Measurements from ENCODE around the gene CCDC68. TPM values are rescaled to one million over a fixed set of nuclear protein-coding genes. Genes with fewer than 3 reads are reported as not detected.

Gene CCDC68
- total and polyA plus RNA-seq, 2 of the 4 experiments (the other 2 are of a cell fraction): 0.46 to 0.54 TPM

DNA sequence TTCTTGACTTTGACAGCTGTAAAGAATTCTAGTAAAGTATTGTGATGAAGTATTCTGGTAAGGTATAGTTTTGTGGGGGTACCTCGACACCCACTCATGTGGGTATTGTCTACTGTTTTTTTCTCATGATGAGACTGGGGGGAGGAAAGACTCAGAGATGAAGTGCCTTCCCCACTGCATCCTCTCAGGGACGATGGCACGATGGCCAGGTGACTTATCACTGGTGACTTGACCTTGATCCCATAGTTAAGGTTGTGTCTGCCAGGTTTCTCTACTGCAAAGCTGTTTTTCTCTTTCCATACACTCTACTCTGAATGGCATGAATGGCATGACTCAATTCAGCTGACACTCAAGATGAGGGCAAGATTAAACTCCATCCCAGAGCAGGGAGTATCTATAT lies 936 bp upstream of the CCDC68 start:
- H3K9me3 ChIP-seq (ENCODE audit: control insufficient read depth, insufficient read depth, low read length): peaks cover 3% of the 10 kb centered on the region; the same call in 1 of the 2 replicates
- ChIA-PET CTCF (interaction anchor here (0.9 to 1.1 kb wide), 2 partner anchors 10 to 29 kb away, joined by 3 to 4 read pairs; no protein-coding TSS in a partner anchor), POLR2A (ENCODE audit: unreplicated experiment) (no interaction called here)
- peak overlapping the region; percentile 77 for H3K23ac ChIP-seq (ENCODE audit: low read depth, low read length)
- peak overlapping the region; percentile 92 for H2AK5ac ChIP-seq (ENCODE audit: low read depth, low read length)
- H2BK20ac ChIP-seq (ENCODE audit: low read depth, low read length): peak overlapping the region; percentile 91; the same call in 1 of the 2 replicates
- no peak overlapping the region for H2BK5ac ChIP-seq (ENCODE audit: low read depth, low read length, poor library complexity, severe bottlenecking)
- no peaks in the 10 kb centered on the region for H4K20me1 ChIP-seq (ENCODE audit: insufficient read depth, low read length)
- peak overlapping the region; percentile 70 for H4K91ac ChIP-seq (ENCODE audit: insufficient read depth, low read depth, low read length)
- H3K18ac ChIP-seq (ENCODE audit: low read depth, low read length): peak overlapping the region; percentile 32
- TF ChIP-seq CHD1 (IDR thresholded peaks at IDR 0.05; ENCODE audit: low read depth, low read length): no peak
- no peak for TF ChIP-seq MAFK (IDR thresholded peaks at IDR 0.05; ENCODE audit: low read depth, low read length)
- no peak for TF ChIP-seq NFE2L2 (IDR thresholded peaks at IDR 0.05; ENCODE audit: low read depth, low read length)
- TF ChIP-seq, protein P1, sequence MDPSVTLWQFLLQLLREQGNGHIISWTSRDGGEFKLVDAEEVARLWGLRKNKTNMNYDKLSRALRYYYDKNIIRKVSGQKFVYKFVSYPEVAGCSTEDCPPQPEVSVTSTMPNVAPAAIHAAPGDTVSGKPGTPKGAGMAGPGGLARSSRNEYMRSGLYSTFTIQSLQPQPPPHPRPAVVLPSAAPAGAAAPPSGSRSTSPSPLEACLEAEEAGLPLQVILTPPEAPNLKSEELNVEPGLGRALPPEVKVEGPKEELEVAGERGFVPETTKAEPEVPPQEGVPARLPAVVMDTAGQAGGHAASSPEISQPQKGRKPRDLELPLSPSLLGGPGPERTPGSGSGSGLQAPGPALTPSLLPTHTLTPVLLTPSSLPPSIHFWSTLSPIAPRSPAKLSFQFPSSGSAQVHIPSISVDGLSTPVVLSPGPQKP (IDR thresholded peaks at IDR 0.05; ENCODE audit: borderline replicate concordance, low read depth, low read length): no peak
- TF ChIP-seq, protein P2, sequence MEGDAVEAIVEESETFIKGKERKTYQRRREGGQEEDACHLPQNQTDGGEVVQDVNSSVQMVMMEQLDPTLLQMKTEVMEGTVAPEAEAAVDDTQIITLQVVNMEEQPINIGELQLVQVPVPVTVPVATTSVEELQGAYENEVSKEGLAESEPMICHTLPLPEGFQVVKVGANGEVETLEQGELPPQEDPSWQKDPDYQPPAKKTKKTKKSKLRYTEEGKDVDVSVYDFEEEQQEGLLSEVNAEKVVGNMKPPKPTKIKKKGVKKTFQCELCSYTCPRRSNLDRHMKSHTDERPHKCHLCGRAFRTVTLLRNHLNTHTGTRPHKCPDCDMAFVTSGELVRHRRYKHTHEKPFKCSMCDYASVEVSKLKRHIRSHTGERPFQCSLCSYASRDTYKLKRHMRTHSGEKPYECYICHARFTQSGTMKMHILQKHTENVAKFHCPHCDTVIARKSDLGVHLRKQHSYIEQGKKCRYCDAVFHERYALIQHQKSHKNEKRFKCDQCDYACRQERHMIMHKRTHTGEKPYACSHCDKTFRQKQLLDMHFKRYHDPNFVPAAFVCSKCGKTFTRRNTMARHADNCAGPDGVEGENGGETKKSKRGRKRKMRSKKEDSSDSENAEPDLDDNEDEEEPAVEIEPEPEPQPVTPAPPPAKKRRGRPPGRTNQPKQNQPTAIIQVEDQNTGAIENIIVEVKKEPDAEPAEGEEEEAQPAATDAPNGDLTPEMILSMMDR (conservative IDR thresholded peaks at IDR 0.05; ENCODE audit: low read depth, low read length): no peak
- TF ChIP-seq, protein P3, sequence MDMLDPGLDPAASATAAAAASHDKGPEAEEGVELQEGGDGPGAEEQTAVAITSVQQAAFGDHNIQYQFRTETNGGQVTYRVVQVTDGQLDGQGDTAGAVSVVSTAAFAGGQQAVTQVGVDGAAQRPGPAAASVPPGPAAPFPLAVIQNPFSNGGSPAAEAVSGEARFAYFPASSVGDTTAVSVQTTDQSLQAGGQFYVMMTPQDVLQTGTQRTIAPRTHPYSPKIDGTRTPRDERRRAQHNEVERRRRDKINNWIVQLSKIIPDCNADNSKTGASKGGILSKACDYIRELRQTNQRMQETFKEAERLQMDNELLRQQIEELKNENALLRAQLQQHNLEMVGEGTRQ (IDR thresholded peaks at IDR 0.05; ENCODE audit: low read depth, low read length): no peak
- no peak for TF ChIP-seq RFX5 (IDR thresholded peaks at IDR 0.05; ENCODE audit: low read depth, low read length)
- no peak for TF ChIP-seq BHLHE40 (IDR thresholded peaks at IDR 0.05; ENCODE audit: low read depth, low read length)
- no peak for TF ChIP-seq MXI1 (IDR thresholded peaks at IDR 0.05; ENCODE audit: borderline replicate concordance, low read depth, low read length)
- no peak for TF ChIP-seq CEBPB (IDR thresholded peaks at IDR 0.05; ENCODE audit: low read depth, low read length)
- TF ChIP-seq POLR2A (IDR thresholded peaks at IDR 0.05; ENCODE audit: low read depth, low read length): no peak
- peak overlapping the region; percentile 76 for H3K4ac ChIP-seq (ENCODE audit: low read depth, low read length)
- peaks cover 7% of the 10 kb centered on the region for H3K9me1 ChIP-seq (ENCODE audit: insufficient read depth, low read length)
- H3K14ac ChIP-seq (replicated peaks; ENCODE audit: low read depth, low read length): peak overlapping the region; percentile 64
- H2BK15ac ChIP-seq (ENCODE audit: low read depth, low read length): peak overlapping the region; percentile 60; the same call in 2 of the 3 replicates
- H3K79me1 ChIP-seq (ENCODE audit: low read depth in 1 of 2, low read length in 2 of 2): peaks cover 0 to under 1% of the 10 kb centered on the region in 2 experiments; a peak in 1 of 4 replicates
- dilution Hi-C loops (cut with HindIII; ENCODE audit: low sequenced_read_pairs, unreplicated experiment) (no loop called here), intact Hi-C loops (cut with micrococcal nuclease) (loop anchor here (5.0 kb wide), 1 partner anchor 183 kb away; no protein-coding TSS in a partner anchor), in situ Hi-C loops (cut with MboI; ENCODE audit: low sequenced_read_pairs) (loop anchor here (5.0 kb wide), 1 partner anchor 183 kb away; no protein-coding TSS in a partner anchor)
- H4K5ac ChIP-seq (ENCODE audit: low read depth, low read length): peak overlapping the region; percentile 58; the same call in 1 of the 2 replicates
- peak overlapping the region; percentile 72 for H2BK120ac ChIP-seq (ENCODE audit: low read depth, low read length)
- H3K27ac ChIP-seq (ENCODE audit: insufficient read depth, low read length): peak overlapping the region; percentile 39; the same call in 1 of the 2 replicates
- H3K27me3 ChIP-seq (ENCODE audit: control insufficient read depth, insufficient read depth, low read length): no peaks in the 10 kb centered on the region
- no CpG with 5 or more reads among the region's 3 CpGs for WGBS, 2 experiments (ENCODE audit: extremely low coverage in 2 of 2, insufficient read length in 1 of 2)
- H3K4me1 ChIP-seq (ENCODE audit: control insufficient read depth, insufficient read depth, low read length): peaks cover 8% of the 10 kb centered on the region
- no peak overlapping the region for H3K56ac ChIP-seq (ENCODE audit: extremely low read depth, insufficient read depth, low read length)
- no peak overlapping the region for H3K9ac ChIP-seq (ENCODE audit: low read depth, low read length)
- DNase-seq (no peak), ATAC-seq (ENCODE audit: low read depth) (no peak)
- H3K4me3 ChIP-seq (ENCODE audit: insufficient read depth, low read depth, low read length): no peak overlapping the region
- H2AK9ac ChIP-seq (replicated peaks; ENCODE audit: low read depth, low read length, poor library complexity): no peak overlapping the region
- no TSS peak for BruUV-seq (replicated peaks)
- no peak overlapping the region for H3K4me2 ChIP-seq (ENCODE audit: low read depth, low read length)
- no peak overlapping the region for H2AFZ ChIP-seq (replicated peaks; ENCODE audit: low read length, poor library complexity)
- H4K8ac ChIP-seq (ENCODE audit: low read depth in 2 of 2, low read length in 2 of 2): peak overlapping the region; percentile 48 to 80; a peak in 2 of 4 replicates
- H3K36me3 ChIP-seq (ENCODE audit: control insufficient read depth, insufficient read depth, low read length): no peaks in the 10 kb centered on the region

Data from IMR-90 (cell line).